A673 (cell line): ENCODE data around the gene FAAP100. TPM values are rescaled to one million over a fixed set of nuclear protein-coding genes. Genes with fewer than 3 reads are reported as not detected.
"Not testable (repeated sequence)": the region's sequence is repeated elsewhere in the genome, so short reads cannot be mapped to it uniquely, and the experiment has no call there.

Experiments
- BruUV-seq: library from RNA; stranded (reverse); fragments of 400-500 nt; replicated peaks from 2 replicates; lab custom pipeline; 2021; lab: Mats Ljungman, UMichigan
- CTCF ChIA-PET: fragments of 300-600 bp; sonication (Branson Sonifier 250); formaldehyde crosslinking; loops from one replicate; lab custom pipeline; 2022; ENCODE audit warnings: antibody characterized with exemption; lab: Charles Lee
- POLR2A ChIA-PET: fragments of 300-600 bp; sonication (Branson Sonifier 250); formaldehyde crosslinking; loops from one replicate; lab custom pipeline; 2022; ENCODE audit warnings: antibody characterized with exemption; ENCODE audit not compliant: low non-redundant PET; lab: Charles Lee
- DNase-seq: peaks from one replicate; pipeline ENCODE4 v3.0.0-alpha.2; 2015; ENCODE audit warnings: low spot score
- H3K27ac ChIP-seq: fragments of 200-600 bp; sonication (generic); 2 replicates; pipeline ENCODE4 v1.5.1; 2016; ENCODE audit warnings: mixed run types, low read depth, mild to moderate bottlenecking, mixed read lengths, antibody characterized with exemption, low read length; ENCODE audit not compliant: poor library complexity, severe bottlenecking
- H3K27me3 ChIP-seq: fragments of 200-600 bp; sonication (generic); replicated peaks from 2 replicates; pipeline ENCODE4 v1.6.1; 2017; ENCODE audit warnings: mixed run types, low read depth, mild to moderate bottlenecking, mixed read lengths, antibody characterized with exemption, low read length; ENCODE audit not compliant: insufficient read depth, poor library complexity
- H3K36me3 ChIP-seq: fragments of 200-600 bp; sonication (generic); 2 replicates; pipeline ENCODE4 v1.6.1; 2016; ENCODE audit warnings: mixed run types, mild to moderate bottlenecking, mixed read lengths, antibody characterized with exemption, low read length; ENCODE audit not compliant: insufficient read depth, poor library complexity, severe bottlenecking
- H3K4me1 ChIP-seq: fragments of 200-600 bp; sonication (generic); 2 replicates; pipeline ENCODE4 v1.6.1; 2017; ENCODE audit warnings: mixed run types, mild to moderate bottlenecking, mixed read lengths, antibody characterized with exemption, low read length; ENCODE audit not compliant: insufficient read depth, poor library complexity, severe bottlenecking
- H3K4me3 ChIP-seq: fragments of 200-600 bp; sonication (generic); 2 replicates; pipeline ENCODE4 v1.5.1; 2016; ENCODE audit warnings: low read depth, mixed run types, mild to moderate bottlenecking, mixed read lengths, low read length; ENCODE audit not compliant: poor library complexity, severe bottlenecking
- H3K9me3 ChIP-seq: fragments of 200-600 bp; sonication (generic); 2 replicates; pipeline ENCODE4 v1.6.1; 2016; ENCODE audit warnings: mixed run types, low read depth, mild to moderate bottlenecking, mixed read lengths, antibody characterized with exemption, low read length; ENCODE audit not compliant: poor library complexity, severe bottlenecking
- CTCF ChIP-seq: fragments of 300-800, 200-600 bp; sonication (generic); conservative IDR thresholded peaks from 2 replicates; pipeline ENCODE4 v1.5.1; 2017; ENCODE audit warnings: low read depth, mild to moderate bottlenecking, antibody characterized with exemption, low read length, moderate library complexity, mixed read lengths
- EZH2 ChIP-seq: fragments of 200-600 bp; sonication (generic); IDR thresholded peaks from 2 replicates; pipeline ENCODE4 v1.6.1; 2017; ENCODE audit warnings: borderline replicate concordance, low read depth, mild to moderate bottlenecking, mixed read lengths, antibody characterized with exemption, low read length; ENCODE audit not compliant: poor library complexity, severe bottlenecking
- intact Hi-C: fragments of 100-400 bp; cut with micrococcal nuclease; formaldehyde crosslinking; loops from one replicate; pipeline ENCODE4 v1.10.0; 2022; ENCODE audit not compliant: unreplicated experiment
- total RNA-seq: library from RNA; stranded (reverse); gene quantifications from 2 replicates; pipeline ENCODE4 v1.2.3, GENCODE V29; 2021

Gene FAAP100
- total RNA-seq, 1 experiment from 2014 or later: 49.4 TPM

- BruUV-seq: no TSS peak
These were observed 38.0 kb upstream of the FAAP100 start for GRCh38 chr17:81590121-81590520.

GRCh38 chr17:81589612-81590011 lies 37.5 kb upstream of the FAAP100 start:
- Histone ChIP-seq H3K4me3 (no peak overlapping the region), H3K36me3 (peaks cover 78% of the 10 kb centered on the region), H3K27ac (no peak overlapping the region), H3K9me3 (no peaks in the 10 kb centered on the region), H3K4me1 (no peaks in the 10 kb centered on the region), H3K27me3 (no peaks in the 10 kb centered on the region)
- POLR2A ChIA-PET: no interaction called here
- intact Hi-C loops: no loop called here
- DNase-seq: no peak
- BruUV-seq: no TSS peak
- TF ChIP-seq CTCF: no peak
- no peak for TF ChIP-seq EZH2
- CTCF ChIA-PET: no interaction called here

More at GRCh38 chr17:81590121-81590520, 38.0 kb upstream of the FAAP100 start:
- no peak overlapping the region for H3K27ac ChIP-seq
- POLR2A ChIA-PET: no interaction called here
- TF ChIP-seq CTCF: no peak
- TF ChIP-seq EZH2: no peak
- CTCF ChIA-PET: no interaction called here
- peaks cover 82% of the 10 kb centered on the region for H3K36me3 ChIP-seq
- DNase-seq: no peak
- intact Hi-C loops: no loop called here
- H3K9me3 ChIP-seq: no peaks in the 10 kb centered on the region
- H3K27me3 ChIP-seq: no peaks in the 10 kb centered on the region
- no peaks in the 10 kb centered on the region for H3K4me1 ChIP-seq
- H3K4me3 ChIP-seq: no peak overlapping the region

DNA sequence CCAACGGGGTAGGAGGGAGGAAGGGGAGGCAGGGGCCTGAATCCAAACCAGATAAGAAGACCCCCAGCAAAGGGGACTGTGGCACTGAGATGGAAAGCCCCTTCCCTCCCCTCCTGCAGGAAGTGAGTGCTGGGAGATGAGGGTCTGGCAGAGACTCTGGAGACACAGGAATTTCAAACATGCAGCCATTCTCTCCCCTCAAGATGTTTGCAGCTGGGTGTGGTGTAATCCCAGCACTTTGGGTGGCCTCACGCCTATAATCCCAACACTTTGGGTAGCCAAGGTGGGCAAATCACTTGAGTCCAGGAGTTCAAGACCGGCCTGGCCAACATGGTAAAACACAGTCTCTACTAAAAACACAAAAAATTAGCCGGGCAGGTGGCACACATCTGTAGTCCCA lies 33.9 kb upstream of the FAAP100 start:
- DNase-seq: no peak
- TF ChIP-seq CTCF: no peak
- TF ChIP-seq EZH2: no peak
- Histone ChIP-seq H3K27ac (no peak overlapping the region), H3K4me3 (no peak overlapping the region), H3K36me3 (peaks cover 82% of the 10 kb centered on the region), H3K4me1 (no peaks in the 10 kb centered on the region), H3K27me3 (no peaks in the 10 kb centered on the region), H3K9me3 (no peaks in the 10 kb centered on the region)
- POLR2A ChIA-PET: no interaction called here
- intact Hi-C loops: no loop called here
- CTCF ChIA-PET: no interaction called here
- no TSS peak for BruUV-seq

- POLR2A ChIA-PET, H3K27me3 ChIP-seq, H3K4me1 ChIP-seq, H3K27ac ChIP-seq, DNase-seq, BruUV-seq, CTCF ChIA-PET, H3K4me3 ChIP-seq, intact Hi-C loops, H3K9me3 ChIP-seq: not testable (repeated sequence)
- H3K36me3 ChIP-seq: peaks cover 75% of the 10 kb centered on the region
These were observed 32.6 kb upstream of the FAAP100 start for GRCh38 chr17:81584771-81585170.
